AML-193 (cell line): ENCODE results near the gene MIDN.

Experiments used
- DNase-seq, 2 experiments: peaks; one replicate each; lab custom pipeline; 2025; lab: John Stamatoyannopoulos, UW

MIDN gene

DNA sequence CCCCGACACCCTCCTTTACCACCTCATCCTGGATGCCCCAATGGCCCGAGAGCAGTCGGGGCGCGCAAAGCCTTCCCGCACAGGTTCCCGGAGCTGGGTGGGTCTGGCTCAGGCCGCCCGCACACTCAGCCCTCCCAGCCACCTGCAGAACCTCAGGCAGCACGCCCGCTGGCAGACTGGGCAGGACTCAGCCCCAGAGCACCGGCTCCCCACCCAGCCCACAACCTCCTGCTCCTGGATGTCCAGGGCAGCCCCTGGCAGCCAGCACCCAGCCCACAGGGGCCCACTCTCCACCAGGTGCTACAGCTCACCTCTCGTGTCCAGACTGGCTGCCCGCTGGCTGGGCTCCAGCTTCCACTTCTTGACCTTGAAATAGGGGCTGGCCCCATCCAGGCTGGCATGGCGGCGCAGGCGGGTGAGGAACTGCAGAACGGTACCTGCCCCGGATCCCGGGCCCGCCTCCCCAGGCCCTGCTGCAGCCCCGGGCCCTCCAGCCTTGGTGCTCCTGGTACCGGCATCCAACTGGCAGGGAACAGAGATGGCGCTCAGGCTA lies 15.2 kb upstream of the MIDN start:
- DNase-seq, result no peak

DNA sequence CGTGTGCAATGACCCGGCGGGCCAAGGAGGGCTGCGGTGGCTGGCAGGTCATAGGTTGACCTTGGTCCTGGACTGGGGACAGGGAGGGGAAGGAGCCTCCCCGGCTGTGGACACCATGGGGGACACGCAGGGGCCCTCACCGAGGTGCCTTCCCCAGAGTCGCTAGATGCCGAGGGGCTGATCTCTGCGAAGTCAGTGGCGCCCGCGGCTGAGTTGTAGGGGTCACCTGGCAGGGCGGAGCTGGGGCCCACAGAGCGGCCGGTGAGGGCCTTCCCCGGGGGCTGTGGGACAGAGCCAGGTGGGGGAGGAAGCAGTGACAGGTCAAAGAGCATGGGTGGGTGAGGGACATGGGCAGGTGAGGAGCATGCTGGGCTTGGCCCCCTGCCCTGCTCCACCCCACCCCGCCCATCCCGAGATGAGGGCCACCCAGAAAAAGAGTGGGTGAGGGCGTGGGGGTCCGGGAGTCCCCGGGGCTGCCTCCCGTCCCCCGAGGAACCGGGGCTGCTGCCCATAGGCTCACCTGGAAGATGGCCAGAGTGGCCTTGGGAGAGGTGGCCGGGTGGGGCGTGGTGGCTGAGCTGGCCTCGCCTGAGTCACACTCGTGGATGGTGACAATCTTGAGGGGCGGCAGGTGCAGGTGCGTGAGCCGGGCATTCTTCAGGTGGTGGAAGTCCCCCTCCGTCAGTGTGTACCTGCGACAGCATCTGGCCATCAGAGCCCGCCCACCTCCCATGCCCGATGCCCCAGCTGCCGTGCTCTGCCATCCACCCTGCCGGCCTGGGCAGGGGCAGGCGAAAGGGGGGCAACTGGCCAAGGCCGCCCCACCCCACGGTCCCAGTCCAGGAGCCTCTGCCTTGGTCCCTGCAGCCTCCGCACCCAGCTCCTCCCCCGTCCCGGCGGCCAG lies 14.1 kb upstream of the MIDN start:
- DNase-seq, result no peak

DNA sequence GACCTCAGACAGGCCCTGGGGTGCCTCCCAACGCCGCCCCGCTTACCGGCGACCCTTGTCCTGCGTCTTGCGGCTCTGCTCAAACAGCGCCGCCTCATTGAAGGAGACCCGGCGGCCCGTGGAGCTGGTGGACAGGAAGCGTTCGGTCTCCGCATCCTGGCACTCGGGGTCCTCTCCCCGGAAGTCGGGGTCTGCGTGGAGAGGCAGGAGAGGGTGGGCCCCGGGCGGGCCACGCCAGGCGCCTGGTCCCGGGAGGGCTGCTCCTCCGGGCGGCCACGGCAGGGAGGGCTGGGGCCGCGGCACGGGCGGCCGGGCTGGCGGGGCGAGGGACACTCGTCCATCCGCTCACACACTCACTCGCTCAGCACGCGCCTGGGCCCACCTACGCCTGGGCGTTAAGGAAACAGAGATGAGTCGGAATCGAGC lies 13.4 kb upstream of the MIDN start:
- no peak for DNase-seq

DNA sequence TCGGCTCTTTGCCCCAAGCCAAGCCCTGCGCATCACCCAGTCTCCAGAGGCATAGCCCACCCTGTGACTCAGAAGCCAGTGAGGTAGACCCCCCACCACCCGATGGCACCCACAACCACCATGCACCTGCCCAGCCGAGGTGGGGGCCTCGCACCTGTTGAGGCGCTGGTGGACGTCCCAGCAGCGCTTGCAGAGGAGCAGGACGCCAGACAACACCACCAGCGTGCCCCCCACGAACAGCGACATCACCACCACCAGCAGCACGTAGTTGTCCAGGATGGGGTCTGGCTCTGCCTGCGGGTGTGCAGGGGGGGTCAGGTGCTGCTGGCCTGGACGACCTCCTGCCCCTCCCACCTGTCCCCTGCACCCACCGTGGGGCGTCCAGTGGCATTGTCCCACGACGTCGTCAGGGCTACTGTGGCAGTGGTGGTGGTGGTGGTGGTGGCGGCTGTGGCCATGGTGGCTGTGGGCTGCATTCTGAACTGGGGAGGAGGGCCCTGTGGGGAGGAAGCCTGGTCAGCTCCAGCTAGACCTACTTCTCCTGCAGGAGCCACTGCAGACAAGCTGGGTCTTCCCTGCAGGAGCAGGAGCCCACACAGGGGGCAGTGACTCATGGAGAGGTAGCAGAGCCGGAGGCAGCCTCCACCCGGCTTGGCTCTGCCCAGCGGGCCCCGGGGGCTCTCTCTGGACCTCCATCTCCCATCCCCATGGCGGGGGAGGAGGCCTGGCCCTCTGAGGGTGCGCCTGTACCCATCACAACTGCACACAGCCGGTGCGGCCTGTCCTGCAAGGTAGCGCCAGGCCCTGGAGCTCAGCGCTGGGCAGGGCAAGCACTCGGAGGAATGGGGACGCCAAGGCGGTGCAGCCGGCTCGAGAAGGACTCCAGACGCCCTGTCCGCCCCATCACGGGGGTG lies 12.5 kb upstream of the MIDN start:
- no peak for DNase-seq

DNA sequence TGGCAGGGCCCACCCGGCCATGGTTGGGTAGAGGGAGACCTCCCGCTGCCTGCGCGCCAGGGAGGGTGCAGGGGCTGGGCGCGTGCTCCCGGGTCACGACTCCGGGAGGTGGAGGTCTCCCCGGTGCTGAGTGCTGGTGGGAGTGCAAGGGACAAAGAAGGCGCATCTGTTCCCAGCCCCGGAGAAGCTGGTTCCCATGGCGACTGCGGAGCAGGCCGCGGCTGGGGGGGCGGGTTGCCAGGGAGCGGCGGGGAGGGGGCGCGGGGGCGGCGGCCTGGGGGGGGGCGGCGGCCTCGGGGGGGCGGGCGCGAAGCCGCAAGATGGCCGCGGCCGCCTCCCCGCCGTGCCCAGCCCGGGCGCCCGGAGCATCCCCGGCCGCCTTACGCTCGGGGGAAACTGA lies 11.8 kb upstream of the MIDN start:
- no peak for DNase-seq

DNA sequence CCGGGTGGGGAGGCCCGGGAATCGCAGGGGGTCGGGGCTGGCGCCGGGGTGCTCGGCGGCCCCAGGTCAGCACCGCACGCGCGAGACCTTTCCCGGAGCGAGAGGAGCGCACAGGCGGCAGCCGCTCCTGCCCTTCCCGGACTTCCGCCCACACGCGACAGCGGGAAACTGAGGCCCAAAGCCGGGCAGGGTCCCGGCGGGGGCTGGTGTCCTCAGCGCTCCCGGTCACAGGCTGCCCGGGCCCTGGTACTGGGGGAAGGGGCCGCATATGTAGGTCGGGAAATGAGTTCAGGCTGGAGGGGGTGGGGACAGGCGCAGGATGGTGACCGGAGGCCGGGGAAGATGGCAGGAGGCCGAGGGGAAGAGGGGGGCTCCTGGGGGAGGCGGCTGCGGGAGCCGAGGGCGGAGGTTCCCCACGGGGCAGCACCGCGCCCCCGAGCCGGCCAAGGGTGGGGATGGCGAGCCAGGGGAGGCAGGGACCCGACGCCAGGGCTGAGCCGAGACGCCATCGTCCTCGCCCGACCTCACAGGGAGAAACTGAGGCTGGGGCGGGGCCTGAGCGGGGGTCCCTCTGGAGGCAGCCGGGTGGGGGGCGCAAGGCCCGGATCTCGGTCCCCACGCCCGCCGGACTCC lies 11.2 kb upstream of the MIDN start:
- no peak for DNase-seq

DNA sequence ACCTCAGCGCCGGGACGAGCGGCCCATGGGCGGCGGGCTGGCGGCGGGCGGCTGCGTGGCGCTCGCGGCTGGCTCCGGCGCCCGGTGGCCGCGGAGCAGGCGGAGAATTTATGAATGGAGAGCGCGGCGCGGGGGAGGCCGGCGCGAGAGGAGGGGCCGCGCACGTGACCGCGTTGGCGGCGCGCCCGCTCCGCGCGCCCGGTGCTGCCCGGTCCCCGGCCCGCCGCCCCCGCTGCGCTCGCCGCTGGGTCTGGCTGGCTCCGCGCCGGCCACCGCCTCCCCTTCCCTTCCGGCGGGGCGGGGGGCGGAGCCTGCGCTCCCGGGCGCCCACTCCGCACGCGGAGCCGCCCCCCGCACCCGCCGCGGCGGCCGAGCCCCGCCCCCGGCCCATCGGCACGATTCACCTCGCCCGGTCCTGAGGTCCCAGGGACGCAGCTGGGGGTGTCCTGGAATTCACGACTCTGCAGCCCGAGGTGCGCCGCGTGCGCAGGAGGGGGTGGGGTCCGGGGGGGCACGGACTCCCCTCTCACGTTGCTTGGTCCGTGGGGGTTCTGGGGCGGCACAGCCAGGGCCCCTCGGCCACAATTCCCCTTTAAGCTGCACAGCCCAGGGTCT lies 10.5 kb upstream of the MIDN start, which contains the start of gene CBARP:
Gene CBARP (minus strand): TSS at position 252 of the 615 bp plus-strand sequence. CDS start 1,905 bp downstream, outside the sequence.
- no peak for DNase-seq

DNA sequence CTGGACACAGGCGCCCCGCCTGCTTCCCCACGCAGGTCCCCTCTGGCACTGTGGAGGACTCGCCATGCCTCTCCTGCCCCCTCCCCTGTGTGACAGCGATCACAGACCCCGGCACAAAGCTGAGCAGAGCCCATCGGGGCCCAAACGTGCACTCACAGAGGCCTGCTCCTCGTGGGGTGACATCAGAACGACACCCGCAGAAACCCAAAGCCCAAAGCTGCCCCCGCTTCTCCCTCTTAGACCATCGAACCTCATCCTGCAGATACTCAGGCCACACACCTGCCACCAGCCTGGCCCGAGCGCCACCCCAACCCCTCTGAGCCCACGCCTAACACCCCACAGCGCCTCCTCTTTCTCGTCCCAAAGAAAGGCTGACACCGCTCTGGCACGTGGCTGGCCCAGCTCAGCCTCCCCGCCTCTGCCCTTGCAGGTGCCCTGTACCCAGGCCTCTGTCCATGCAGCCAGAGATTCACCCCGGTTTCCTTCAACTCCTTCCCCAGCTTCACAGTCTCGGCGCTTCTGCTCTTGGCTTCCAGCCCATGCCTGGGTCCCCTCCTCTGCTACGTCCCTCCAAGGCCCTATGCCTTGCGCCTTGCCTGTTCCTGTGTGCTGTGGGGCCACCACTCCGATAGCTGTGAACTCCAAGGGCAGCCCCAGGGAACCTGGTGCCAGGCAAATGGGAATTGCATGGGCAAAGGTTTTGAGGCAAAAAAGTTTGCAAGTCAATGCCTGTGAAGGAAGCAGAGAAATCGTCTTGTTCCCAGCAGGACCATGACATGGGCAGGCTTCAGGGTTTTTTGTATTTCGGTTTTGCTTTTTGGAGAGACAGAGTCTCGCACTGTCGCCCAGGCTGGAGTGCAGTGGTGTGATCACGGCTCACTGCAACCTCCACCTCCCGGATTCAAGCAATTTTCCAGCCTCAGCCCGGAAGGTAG lies 9.7 kb upstream of the MIDN start:
- no peak for DNase-seq

DNA sequence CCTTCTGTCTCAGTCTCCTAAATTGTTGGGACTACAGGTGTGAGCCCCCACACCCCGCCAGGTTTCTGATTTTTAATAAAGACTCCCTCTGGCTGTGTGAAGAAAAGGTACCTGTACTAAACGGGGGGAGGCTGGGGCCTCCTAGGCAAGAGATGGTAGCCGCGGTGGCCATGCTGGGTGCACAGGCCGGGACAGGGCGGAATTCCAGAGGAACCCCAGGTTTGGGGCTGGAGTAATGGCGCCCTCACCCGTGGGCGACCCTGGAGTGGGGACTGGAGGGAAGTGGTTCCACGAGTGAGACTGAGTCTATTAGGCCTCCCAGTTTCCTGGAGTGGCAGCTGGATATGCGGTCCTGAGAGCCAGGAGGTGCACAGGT lies 9.0 kb upstream of the MIDN start:
- no peak for DNase-seq

DNA sequence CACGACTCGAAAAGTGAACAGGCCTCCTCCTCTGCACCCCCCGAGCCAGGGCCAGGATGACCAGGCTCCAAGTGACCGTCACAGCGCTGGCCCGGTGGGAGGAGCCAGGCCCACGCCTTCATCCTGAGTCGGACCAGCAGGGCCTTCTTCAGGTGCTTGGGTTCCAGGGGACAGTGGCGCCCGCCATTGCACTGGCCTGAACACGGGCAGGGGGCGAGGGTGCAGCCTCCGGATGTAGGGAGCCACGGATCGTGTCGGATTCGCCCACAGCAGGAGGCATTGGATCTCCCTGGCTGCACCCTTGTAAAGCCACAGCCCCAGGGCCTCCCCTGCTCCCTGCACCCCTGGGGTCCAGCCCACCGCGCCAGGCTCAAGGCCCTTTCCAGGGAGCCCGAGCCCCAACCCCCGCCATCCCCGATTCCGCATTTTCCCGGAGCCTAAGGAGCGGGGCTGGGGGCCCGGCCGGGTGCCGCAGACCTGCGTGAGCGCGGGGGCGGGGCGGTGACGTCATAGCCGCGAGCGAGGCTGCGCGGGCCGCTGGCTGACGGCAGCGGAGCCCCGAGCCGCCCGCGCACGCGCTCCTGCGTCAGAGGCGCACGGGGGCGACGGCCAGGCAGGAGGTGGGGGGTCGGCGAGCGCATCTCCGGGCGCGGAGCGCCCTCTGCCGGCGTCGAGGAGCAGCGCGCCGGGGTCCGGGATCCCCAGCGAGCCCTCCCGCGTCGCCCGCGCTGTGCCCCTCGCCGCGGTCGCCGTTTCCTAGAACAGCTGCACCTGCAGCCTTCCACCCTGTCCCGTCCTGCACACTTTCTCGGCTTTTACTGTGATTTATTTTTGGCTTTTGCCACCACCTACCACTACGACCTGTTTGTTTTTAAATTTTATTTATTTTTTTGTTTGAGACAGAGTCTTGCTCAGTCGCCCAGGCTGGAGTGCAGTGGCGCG lies 8.3 kb upstream of the MIDN start:
- DNase-seq, result peak; percentile 60

DNA sequence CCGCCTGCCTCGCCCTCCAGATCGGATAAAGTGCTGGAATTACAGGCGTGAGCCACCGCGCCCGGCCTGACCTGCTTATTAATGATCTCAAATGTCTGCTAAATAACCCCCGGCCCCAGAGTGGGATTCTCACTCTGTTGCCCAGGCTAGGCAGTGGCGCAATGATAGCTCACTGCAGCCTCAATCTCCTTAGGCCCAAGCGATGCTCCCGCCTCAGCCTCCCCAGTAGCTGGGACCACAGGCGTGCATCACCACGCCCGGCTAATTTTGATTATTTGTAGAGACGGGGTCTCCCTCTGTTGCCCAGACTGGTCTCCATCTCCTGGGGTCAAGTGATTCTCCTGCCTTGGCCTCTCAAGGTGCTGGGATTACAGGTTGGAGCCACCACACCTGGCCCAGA lies 7.5 kb upstream of the MIDN start:
- DNase-seq, result no peak

DNA sequence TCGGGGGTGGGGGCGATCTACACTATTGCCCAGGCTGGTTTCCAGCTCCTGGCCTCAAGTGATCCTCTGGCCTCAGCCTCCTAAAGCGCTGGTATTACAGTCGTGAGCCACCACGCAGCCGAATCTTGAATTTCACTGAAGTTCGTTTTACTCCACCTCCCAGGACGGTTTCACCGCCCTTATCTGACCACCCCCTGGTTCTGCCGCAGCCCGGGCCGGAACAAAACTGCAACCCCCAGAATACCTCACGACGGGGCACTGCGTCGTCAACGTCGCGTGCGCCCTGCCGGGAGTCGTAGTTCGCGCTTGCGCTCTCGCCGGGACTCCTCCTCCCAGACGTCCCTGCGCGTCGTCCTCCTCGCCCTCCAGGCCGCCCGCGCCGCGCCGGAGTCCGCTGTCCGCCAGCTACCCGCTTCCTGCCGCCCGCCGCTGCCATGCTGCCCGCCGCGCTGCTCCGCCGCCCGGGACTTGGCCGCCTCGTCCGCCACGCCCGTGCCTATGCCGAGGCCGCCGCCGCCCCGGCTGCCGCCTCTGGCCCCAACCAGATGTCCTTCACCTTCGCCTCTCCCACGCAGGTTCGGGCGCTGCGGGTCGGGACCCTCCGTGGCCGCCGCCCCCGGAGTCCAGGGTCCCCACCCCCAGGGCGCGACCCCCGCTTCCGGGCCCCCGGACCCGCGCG lies 6.8 kb upstream of the MIDN start, which contains the start of gene ATP5F1D:
Gene ATP5F1D (plus strand): TSS at position 335 of the 679 bp plus-strand sequence. CDS start 100 bp downstream, at position 435.
- peak; percentile 86 to 90 for DNase-seq

DNA sequence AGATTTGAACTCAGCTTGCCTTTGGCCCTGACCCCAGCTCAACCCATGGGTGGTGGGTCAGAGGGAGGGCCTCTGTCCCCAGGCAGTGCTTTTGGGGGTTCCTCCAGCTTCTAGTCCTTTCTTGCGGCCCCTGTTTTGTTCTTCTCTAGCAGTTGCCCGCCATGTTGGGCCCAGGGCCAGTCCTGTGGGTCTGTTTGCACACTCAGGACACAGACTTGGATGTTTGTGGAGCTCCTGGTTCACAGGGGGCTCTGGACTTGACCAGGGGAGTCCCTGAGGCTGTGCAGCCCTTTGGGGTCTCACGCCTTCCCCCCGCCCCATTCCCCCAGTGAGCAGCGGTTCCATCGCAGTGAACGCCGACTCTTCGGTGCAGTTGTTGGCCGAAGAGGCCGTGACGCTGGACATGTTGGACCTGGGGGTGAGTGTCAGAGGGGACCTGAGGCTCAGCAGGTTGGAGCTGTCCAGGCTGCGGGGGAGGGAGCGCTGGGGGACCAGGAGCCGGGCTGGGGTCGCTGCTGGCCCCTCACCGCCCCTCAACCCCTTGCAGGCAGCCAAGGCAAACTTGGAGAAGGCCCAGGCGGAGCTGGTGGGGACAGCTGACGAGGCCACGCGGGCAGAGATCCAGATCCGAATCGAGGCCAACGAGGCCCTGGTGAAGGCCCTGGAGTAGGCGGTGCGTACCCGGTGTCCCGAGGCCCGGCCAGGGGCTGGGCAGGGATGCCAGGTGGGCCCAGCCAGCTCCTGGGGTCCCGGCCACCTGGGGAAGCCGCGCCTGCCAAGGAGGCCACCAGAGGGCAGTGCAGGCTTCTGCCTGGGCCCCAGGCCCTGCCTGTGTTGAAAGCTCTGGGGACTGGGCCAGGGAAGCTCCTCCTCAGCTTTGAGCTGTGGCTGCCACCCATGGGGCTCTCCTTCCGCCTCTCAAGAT lies 4.4 kb upstream of the MIDN start:
- DNase-seq, result peak; percentile 52 to 73

DNA sequence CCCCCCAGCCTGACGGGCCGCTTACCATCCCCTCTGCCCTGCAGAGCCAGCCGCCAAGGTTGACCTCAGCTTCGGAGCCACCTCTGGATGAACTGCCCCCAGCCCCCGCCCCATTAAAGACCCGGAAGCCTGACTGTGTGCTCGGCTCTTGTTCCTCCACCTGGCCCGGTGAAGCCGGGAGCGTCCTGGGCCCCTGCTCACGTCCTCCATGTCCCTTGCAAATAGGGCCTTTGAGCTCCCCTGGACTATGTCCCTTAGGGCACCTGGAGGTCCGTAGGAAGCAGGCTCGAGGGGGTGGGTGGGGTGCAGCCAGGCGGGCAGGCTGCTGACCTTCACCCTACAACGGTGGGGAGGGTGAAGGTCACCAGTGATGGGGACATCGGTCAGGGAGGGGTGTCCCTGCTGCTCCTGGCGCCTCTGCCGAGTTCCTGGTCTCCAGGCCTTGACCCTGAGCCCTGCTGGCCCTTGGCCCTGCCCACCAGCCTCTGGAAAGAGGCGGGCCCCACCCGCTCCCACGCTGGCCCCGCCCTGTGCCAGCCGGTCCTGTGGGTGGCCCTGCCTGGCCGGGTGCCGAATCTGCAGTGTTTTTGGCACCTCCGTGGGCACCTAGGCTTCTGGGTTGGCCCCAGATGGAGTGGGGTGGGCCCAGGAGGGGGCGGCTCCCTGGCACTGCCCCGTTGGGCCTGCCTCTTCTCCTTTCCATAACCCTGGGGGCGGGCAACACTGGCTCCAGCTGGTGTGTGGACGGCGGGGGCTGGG lies 3.5 kb upstream of the MIDN start:
- DNase-seq, result no peak

DNA sequence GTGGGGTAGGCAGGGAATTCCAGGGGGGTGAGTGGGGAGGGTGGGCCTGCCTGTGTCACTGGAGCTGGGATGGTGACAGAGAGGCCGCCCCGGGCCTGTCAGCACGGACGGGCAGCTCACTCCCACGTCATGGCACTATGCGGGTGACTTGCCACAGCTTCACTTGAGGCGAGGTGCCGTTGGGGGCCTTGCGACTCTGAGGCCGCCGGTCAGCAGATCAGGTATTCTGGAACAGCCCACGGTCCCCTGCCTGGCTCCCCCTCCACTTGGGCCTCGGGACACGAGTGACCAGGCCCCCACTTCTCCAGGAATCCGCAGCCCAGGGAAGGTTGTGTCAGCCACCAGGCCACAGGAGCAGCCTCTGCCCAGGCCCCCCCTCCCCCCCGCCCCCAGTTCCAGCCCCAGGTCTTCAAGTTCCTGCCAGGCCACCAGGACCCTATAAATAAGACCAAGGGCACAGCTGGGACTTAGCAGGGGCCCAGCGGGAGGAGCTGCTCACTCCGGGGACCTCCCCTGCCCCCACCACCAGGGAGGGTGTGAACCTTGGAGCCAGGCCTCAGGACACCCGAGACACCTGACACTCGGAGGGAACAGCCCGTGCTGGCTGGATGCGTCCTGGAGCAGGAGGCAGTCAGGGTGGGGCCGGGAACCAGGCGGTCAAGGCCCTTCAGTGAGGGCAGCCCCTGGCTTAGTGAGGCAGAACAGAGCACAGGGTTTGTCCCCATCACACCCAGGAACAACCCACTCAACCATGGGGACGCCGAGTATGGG lies 2.7 kb upstream of the MIDN start:
- no peak for DNase-seq
